ENCODE measurements around the gene ZNF697. TPM values are rescaled to one million over a fixed set of nuclear protein-coding genes. Genes with fewer than 3 reads are reported as not detected.

ZNF697 gene
- total RNA-seq, 2 donors from 2014 or later = 12.0 to 14.8 TPM

GRCh38 chr1:119626011-119626545 lies 22.0 kb downstream of the ZNF697 start:
- Mint-ChIP-seq H3K9me3 (peaks cover 3% of the 10 kb centered on the region), H3K36me3 (ENCODE audit: low read depth) (peaks cover 53% of the 10 kb centered on the region), H3K4me1 (peaks cover 4% of the 10 kb centered on the region), H3K4me3 (no peak overlapping the region), H3K27me3 (ENCODE audit: insufficient read depth) (no peaks in the 10 kb centered on the region), H3K27ac (no peak overlapping the region)
- H3K4me3 ChIP-seq (ENCODE audit: low read length) = no peak overlapping the region
- 91% methylated on average over 3 of the region's 3 CpGs; no CpG with 5 or more reads in 1 of the 2 experiments for WGBS, 2 experiments (ENCODE audit: insufficient coverage in 1 of 2, insufficient read length in 1 of 2)
- TF ChIP-seq CTCF (conservative IDR thresholded peaks at IDR 0.05) = no peak
- H3K27me3 ChIP-seq (ENCODE audit: control insufficient read depth, insufficient read depth, low read length, poor library complexity, severe bottlenecking) = no peaks in the 10 kb centered on the region
- no peaks in the 10 kb centered on the region for H3K4me1 ChIP-seq (ENCODE audit: control insufficient read depth, insufficient read depth, low read length)
- H3K36me3 ChIP-seq (ENCODE audit: control insufficient read depth, insufficient read depth, low read length) = peaks cover 25% of the 10 kb centered on the region
- H3K27ac ChIP-seq (ENCODE audit: low read depth, low read length) = no peak overlapping the region
- H3K9ac ChIP-seq (ENCODE audit: extremely low read depth, low read length, poor library complexity, severe bottlenecking) = no peak overlapping the region
- no peak for DNase-seq
- H3K9me3 ChIP-seq (ENCODE audit: control insufficient read depth, low read length) = no peaks in the 10 kb centered on the region

DNA sequence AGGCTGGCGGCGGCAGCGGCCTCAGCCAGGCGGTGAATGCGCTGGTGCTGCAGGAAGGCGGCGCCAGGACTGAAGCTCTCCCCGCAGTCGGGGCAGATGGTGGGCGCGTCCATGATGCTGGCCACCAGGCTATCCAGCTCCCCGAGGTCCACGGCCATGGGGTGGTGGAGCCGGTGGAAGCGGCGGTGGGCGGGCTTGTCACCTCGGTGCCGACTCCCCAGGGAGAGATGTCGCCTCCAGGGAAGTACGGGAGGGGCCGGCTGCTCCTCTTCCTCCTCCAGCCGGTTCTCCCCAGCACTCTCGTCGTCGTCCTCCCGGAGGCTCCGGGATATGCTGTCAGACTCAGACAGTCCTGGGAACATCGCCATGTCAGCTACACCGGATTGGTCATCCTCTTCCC lies 24.4 kb downstream of the ZNF697 start:
- H3K9ac ChIP-seq (ENCODE audit: extremely low read depth, low read length, poor library complexity, severe bottlenecking) = no peak overlapping the region
- peak; percentile 33 for DNase-seq
- H3K27me3 ChIP-seq (ENCODE audit: control insufficient read depth, insufficient read depth, low read length, poor library complexity, severe bottlenecking) = no peaks in the 10 kb centered on the region
- Mint-ChIP-seq H3K27me3 (ENCODE audit: insufficient read depth) (no peaks in the 10 kb centered on the region), H3K9me3 (peaks cover 3% of the 10 kb centered on the region), H3K36me3 (ENCODE audit: low read depth) (peaks cover 48% of the 10 kb centered on the region), H3K4me1 (peaks cover 4% of the 10 kb centered on the region), H3K27ac (no peak overlapping the region), H3K4me3 (no peak overlapping the region)
- 93 to 99% methylated on average over 12 to 30 of the region's 30 CpGs for WGBS, 2 experiments (ENCODE audit: insufficient coverage in 1 of 2, insufficient read length in 1 of 2)
- no peak for TF ChIP-seq CTCF (conservative IDR thresholded peaks at IDR 0.05)
- H3K9me3 ChIP-seq (ENCODE audit: control insufficient read depth, low read length) = no peaks in the 10 kb centered on the region
- no peak overlapping the region for H3K27ac ChIP-seq (ENCODE audit: low read depth, low read length)
- H3K4me1 ChIP-seq (ENCODE audit: control insufficient read depth, insufficient read depth, low read length) = no peaks in the 10 kb centered on the region
- H3K4me3 ChIP-seq (ENCODE audit: low read length) = no peak overlapping the region
- H3K36me3 ChIP-seq (ENCODE audit: control insufficient read depth, insufficient read depth, low read length) = peaks cover 30% of the 10 kb centered on the region

DNA sequence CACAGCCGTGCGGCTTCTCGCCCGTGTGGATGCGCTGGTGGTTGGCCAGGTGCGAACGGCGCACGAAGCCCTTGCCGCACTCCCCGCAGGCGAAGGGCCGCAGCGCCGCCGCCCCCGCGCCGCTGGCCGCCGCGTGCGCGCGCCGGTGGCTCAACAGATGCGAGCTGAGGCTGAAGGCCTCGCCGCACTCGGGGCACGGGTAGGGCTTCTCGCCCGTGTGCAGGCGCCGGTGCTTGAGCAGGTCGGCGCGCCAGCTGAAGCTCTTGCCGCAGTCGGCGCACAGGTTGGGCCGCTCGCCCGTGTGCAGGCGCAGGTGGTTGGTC lies 24.9 kb downstream of the ZNF697 start:
- no peak overlapping the region for H3K9ac ChIP-seq (ENCODE audit: extremely low read depth, low read length, poor library complexity, severe bottlenecking)
- TF ChIP-seq CTCF (conservative IDR thresholded peaks at IDR 0.05) = no peak
- H3K36me3 ChIP-seq (ENCODE audit: control insufficient read depth, insufficient read depth, low read length) = peaks cover 30% of the 10 kb centered on the region
- Mint-ChIP-seq H3K36me3 (ENCODE audit: low read depth) (peaks cover 48% of the 10 kb centered on the region), H3K27ac (no peak overlapping the region), H3K9me3 (peaks cover 3% of the 10 kb centered on the region), H3K27me3 (ENCODE audit: insufficient read depth) (no peaks in the 10 kb centered on the region), H3K4me1 (peaks cover 9% of the 10 kb centered on the region), H3K4me3 (no peak overlapping the region)
- peak; percentile 27 for DNase-seq
- H3K27ac ChIP-seq (ENCODE audit: low read depth, low read length) = no peak overlapping the region
- no peak overlapping the region for H3K4me3 ChIP-seq (ENCODE audit: low read length)
- WGBS, 2 experiments (ENCODE audit: insufficient coverage in 1 of 2, insufficient read length in 1 of 2) = 95% methylated on average over 30 to 45 of the region's 45 CpGs
- no peaks in the 10 kb centered on the region for H3K9me3 ChIP-seq (ENCODE audit: control insufficient read depth, low read length)
- H3K27me3 ChIP-seq (ENCODE audit: control insufficient read depth, insufficient read depth, low read length, poor library complexity, severe bottlenecking) = no peaks in the 10 kb centered on the region
- no peaks in the 10 kb centered on the region for H3K4me1 ChIP-seq (ENCODE audit: control insufficient read depth, insufficient read depth, low read length)

Measured in endodermal cell (in vitro differentiated cells).